Measurements from ENCODE around the gene DCAF15.
"Not testable (repeated sequence)": the region's sequence is repeated elsewhere in the genome, so short reads cannot be mapped to it uniquely, and the experiment has no call there.

- TF ChIP-seq, protein P1, sequence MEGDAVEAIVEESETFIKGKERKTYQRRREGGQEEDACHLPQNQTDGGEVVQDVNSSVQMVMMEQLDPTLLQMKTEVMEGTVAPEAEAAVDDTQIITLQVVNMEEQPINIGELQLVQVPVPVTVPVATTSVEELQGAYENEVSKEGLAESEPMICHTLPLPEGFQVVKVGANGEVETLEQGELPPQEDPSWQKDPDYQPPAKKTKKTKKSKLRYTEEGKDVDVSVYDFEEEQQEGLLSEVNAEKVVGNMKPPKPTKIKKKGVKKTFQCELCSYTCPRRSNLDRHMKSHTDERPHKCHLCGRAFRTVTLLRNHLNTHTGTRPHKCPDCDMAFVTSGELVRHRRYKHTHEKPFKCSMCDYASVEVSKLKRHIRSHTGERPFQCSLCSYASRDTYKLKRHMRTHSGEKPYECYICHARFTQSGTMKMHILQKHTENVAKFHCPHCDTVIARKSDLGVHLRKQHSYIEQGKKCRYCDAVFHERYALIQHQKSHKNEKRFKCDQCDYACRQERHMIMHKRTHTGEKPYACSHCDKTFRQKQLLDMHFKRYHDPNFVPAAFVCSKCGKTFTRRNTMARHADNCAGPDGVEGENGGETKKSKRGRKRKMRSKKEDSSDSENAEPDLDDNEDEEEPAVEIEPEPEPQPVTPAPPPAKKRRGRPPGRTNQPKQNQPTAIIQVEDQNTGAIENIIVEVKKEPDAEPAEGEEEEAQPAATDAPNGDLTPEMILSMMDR (IDR thresholded peaks at IDR 0.05): not testable (repeated sequence)
- TF ChIP-seq POLR2A (IDR thresholded peaks at IDR 0.05): not testable (repeated sequence)
These were observed 21.2 kb downstream of the DCAF15 start for GRCh38 chr19:13973479-13973878.

Data from body of pancreas (tissue), 4 donors.